HEK293T (cell line): ENCODE data around the gene ZCWPW1.

Source experiments
- BHLHE40 ChIP-seq: fragments of 450-650 bp; IDR thresholded peaks from 2 replicates; pipeline ENCODE4 v1.6.1; 2016; ENCODE audit warnings: mild to moderate bottlenecking, moderate library complexity, borderline replicate concordance
- CTBP1 ChIP-seq: fragments of 450-650 bp; IDR thresholded peaks from 2 replicates; pipeline ENCODE4 v1.6.1; 2016; ENCODE audit warnings: borderline replicate concordance
- FOXM1 ChIP-seq: fragments of 450-650 bp; IDR thresholded peaks from 2 replicates; pipeline ENCODE4 v1.6.1; 2017; ENCODE audit warnings: mild to moderate bottlenecking, borderline replicate concordance
- HDGF ChIP-seq: fragments of 450-650 bp; IDR thresholded peaks from 2 replicates; pipeline ENCODE4 v1.6.1; 2017; ENCODE audit warnings: antibody characterized with exemption, borderline replicate concordance
- LEF1 ChIP-seq: fragments of 450-650 bp; IDR thresholded peaks from 2 replicates; pipeline ENCODE4 v1.6.1; 2017; ENCODE audit warnings: mild to moderate bottlenecking, borderline replicate concordance
- NFRKB ChIP-seq: fragments of 450-650 bp; IDR thresholded peaks from 2 replicates; pipeline ENCODE4 v1.6.1; 2016; ENCODE audit warnings: mild to moderate bottlenecking, moderate library complexity
- SP1 ChIP-seq: fragments of 450-650 bp; IDR thresholded peaks from 2 replicates; pipeline ENCODE4 v1.6.1; 2017
- SUZ12 ChIP-seq: fragments of 450-650 bp; IDR thresholded peaks from 2 replicates; pipeline ENCODE4 v1.6.1; 2016; ENCODE audit warnings: mild to moderate bottlenecking
- ZNF384 ChIP-seq: fragments of 450-650 bp; IDR thresholded peaks from 2 replicates; pipeline ENCODE4 v1.6.1; 2016

- TF ChIP-seq SUZ12, result no peak
- no peak for TF ChIP-seq BHLHE40
- TF ChIP-seq SP1, result no peak
- no peak for TF ChIP-seq FOXM1
- no peak for TF ChIP-seq LEF1
- TF ChIP-seq NFRKB, result no peak
- TF ChIP-seq ZNF384, result no peak
- no peak for TF ChIP-seq HDGF
- TF ChIP-seq CTBP1, result no peak
Measured at GRCh38 chr7:100449190-100449795, 20.8 kb upstream of the ZCWPW1 start.
